GM12891 (cell line): ENCODE data around the gene DCN.

Experiments
- POLR2A ChIP-seq: IDR thresholded peaks from 2 replicates; pipeline ENCODE4 v1.6.1; 2011; ENCODE audit warnings: low read depth, low read length, control low read depth
- POLR2AphosphoS5 ChIP-seq: IDR thresholded peaks from 2 replicates; pipeline ENCODE4 v1.6.1; 2011; ENCODE audit warnings: low read depth, low read length, control low read depth
- POU2F2 ChIP-seq: IDR thresholded peaks from 2 replicates; pipeline ENCODE4 v1.6.1; 2011; ENCODE audit warnings: low read depth, mild to moderate bottlenecking, control low read depth, low read length, moderate library complexity
- SPI1 ChIP-seq: IDR thresholded peaks from 2 replicates; pipeline ENCODE4 v1.6.1; 2011; ENCODE audit warnings: low read depth, low read length, control low read depth
- TAF1 ChIP-seq: IDR thresholded peaks from 2 replicates; pipeline ENCODE4 v1.6.1; 2011; ENCODE audit warnings: low read depth, low read length, control low read depth

- TF ChIP-seq POLR2AphosphoS5: no peak
- TF ChIP-seq POLR2A: no peak
- no peak for TF ChIP-seq POU2F2
- TF ChIP-seq TAF1: no peak
- no peak for TF ChIP-seq SPI1
These were observed 6.2 kb upstream of the DCN start for GRCh38 chr12:91188778-91189177.
